GM19023 (cell line): Measurements from ENCODE around the gene WHRN.

Source experiments
- ATAC-seq: cut with Tn5 transposase; IDR thresholded peaks from one replicate; pipeline ENCODE4 v1.9.1; 2021; ENCODE audit warnings: mild to moderate bottlenecking, moderate library complexity; ENCODE audit not compliant: unreplicated experiment

Gene WHRN

DNA sequence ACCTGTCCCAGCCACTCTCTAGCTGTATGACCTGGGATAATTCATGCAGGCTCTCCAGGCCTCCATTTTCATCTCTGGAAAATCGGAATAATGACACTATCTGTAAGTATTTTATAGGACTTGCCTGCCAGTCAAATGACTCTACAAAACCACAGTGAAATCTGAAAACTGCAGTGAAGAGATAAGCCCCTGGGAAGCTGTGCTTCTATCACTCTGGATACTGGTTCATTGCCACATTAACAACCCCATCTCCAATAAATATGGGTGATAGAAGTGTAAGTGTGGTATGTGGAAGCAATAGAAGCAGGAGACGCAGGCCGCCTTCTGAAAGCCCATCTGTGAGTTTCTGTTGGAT is 31.8 kb downstream of the WHRN start:
- ATAC-seq = no peak

DNA sequence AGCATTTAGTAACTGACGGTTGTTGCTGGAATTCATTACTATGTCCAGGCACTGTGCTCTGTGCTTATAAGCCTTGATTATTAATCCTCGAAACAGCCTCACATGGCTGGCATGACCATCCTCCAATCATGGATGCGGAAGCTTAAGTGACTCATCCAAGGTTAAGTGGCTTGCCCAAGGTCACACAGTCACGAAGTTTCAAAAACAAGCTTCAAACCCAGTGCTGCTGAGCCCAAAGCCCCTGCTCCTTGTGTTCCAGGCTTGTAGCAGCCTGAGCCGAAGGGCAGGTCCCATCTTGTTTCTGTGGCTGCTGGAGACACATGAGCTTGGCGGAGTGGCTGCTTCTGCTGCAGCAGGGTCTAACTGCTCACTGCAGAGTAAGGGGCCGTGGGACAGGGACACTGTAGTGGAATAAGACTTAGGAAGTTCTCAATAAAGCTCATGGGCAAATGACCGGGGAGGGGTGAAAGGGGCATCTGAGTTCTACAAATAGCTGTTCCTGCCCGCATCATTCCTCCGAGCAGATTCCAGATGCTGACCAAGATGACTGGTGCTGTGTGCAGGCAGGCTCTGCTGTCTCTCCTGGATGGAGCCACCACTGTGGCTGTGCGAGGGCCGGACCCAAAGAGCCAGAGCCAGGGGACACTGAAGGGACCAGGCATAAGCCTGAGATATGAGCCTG is 32.4 kb downstream of the WHRN start:
- no peak for ATAC-seq

DNA sequence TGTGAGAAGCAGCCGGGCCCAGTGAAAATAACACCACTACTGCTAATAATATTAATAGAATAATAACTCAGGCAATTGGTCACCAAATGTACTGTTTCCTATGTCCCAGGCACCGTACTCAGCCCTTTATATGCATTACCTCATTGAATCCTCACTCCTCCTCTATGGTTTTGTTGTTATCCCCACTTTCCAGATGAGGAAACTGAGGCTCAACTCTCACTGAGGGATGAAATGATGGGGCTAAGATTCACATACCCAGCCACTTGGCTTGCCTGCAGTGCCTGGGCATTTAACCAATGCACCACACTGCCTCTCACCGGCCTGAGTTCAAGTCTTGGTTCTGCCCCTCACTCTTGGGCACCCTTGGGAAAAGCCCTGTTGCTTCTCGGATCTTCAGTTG is 34.1 kb downstream of the WHRN start:
- ATAC-seq = no peak

GRCh38 chr9:114470581-114470980 is 34.7 kb downstream of the WHRN start:
- no peak for ATAC-seq

DNA sequence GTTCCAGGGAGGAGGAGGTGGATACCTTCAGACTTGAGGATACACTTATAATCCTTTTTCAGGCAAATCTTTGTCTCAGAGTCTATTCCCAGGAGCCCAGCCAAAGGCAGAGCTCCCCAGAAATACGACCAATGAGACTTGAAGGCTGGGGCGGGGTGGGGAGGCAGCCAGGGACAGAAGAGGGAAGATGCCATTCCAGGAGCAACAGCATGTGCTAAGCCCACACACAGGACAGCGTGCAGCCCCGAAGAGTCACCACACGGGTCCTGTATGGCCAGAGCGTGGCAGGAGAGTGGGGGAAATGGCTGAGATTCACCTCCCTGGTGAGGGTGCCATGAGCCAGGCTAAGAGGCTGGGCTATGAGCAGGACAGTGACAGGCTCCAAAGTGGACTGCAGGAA is 35.2 kb downstream of the WHRN start:
- ATAC-seq = no peak

- no peak for ATAC-seq
Measured at GRCh38 chr9:114469091-114469853, 36.0 kb downstream of the WHRN start.

DNA sequence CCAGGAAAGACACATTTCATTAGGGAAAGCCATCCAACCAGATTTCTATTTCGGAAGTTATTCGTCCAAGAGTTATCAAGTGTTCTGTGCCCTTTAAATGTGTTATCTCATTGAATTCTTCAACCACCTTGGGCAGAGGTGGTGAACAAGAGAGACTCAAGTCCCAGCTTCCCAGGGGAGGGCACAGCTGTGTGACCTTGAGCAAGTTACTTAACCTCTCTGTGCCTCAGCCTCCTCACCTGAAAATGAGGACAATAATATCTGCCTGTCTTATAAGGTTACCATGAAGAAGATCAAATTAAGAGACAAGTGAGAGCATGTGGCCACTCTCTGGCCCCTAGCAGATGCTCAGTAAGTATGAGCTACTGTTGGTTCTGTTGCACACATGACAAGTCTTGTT is 37.4 kb downstream of the WHRN start:
- ATAC-seq = no peak

DNA sequence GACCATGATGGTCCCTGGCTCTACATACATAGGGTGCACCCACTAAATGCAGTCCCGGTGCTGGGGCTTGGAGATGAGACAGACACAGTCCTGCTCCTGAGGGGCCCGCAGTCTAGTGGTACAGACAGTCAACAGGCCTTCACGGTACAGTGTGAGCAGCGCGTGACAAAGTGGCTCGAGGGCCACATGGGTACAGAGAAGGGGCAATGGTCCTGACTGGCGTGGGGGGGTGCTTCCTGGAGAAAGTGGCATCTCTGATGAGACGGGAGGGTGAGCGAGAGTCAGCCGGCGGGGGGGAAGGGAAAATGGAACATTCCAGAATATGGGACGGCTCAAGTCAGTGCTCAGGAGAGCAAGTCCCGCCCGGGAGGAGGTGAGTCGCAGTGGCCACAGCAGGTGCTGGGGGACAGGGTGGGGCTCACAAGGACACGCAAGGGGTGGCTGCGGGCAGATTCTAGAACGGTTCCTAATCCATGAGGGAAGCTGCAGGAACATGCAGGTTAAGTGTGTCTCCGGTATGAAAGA is 38.0 kb downstream of the WHRN start:
- ATAC-seq = no peak

- no peak for ATAC-seq
Measured at GRCh38 chr9:114465906-114466900, 39.1 kb downstream of the WHRN start.

DNA sequence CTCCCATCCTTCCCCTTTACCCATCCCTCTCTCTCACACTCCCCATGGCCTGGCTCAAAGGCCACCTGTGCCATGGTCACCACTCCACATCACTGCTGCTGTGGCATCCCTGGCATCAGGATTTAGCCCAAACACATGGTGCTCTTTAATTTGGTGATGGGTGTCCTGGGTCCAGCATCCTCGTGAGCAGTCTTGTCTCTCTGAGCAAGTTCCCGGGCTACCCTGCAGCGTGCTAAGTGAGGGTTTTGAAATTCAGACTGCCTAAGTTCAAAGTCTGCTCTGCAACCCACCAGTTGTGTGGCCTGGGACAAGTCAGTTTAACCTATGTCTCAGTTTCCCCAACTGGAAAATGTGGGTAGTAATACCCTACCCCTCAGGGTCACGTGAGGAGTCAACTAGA is 39.9 kb downstream of the WHRN start:
- no peak for ATAC-seq

DNA sequence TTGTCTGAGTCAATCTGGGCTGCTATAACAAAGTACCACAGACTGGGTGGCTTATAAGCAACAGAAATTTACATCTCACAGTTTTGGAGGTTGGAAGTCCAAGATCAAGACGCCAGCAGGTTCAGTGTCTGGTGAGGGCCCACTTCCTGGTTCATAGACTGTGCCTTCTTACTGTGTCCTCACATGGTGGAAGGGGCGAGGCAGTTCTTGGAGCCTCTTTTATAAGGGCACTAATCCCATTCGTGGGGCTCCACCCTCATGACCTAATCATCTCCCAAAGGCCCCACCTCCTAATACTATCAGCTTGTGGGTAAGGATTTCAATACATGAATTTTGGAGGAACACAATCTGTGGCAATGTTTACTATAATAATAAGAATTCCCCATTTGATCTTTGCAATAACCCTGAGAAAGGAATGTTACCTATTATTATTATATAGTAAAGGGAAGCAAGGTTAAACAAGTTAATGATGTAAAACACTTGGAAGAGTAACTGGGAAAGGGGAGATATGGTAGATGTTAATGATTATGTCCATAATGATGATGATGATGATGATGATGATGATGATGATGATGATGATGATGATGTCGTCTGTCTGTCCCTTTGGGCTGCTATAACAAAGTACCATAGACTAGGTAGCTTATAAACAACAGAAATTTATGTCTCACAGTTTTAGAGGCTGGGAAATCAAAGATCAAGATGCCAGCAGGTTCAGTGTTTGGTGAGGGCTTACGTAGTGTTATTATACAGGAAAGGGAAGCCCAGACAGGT is 40.8 kb downstream of the WHRN start:
- ATAC-seq = no peak

DNA sequence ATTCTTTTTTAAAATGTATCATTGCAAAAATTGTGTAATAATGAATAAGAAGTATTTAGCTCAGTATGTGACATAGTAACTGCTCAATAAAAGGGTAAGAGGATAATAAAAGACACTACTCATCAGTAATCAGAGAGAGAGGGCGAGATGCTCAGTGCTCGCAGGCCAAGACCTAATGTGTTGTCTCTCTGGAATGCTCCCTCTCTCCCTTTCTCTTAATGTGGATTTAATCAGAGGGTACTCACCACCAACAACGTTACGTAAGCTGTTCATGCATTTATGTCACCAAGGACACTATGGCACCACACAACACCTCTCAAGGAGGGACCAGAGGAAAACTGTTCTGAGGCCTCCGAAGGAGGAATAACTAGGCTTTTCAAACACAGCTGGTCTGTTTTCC is 42.5 kb downstream of the WHRN start:
- no peak for ATAC-seq

GRCh38 chr9:114461468-114461867 is 43.8 kb downstream of the WHRN start:
- ATAC-seq = no peak

DNA sequence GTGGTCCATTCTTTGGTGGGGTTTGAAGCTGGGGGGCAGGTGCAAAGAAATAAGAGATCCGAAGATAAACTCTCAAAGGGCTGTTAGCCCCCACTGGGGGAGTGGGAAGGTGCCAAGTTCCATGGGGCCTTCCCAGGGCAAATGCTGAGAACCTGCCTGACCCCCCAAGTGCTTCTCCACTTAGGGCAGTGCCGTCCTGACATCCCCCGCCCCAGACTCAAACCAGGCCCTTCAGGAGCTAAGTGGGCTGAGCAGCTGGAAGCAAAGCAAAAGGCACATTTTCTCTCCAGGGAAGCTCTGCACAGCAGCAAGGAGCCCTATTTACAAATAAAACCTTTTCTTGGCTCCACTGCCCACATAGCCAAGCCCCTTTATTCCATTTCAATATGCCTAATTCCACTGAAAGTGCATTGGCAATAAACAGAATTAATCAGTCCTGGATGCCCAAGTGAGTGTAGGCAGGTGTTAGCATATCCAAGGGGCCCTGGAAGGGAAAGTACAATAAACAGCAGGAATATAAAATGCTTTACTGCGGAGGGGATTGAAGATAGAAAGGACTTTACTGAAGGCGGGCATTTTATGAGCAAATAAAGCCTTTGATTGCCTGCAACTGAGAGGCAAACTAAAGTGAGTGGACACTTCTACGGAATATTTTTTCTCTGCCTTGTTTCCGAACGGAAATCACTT is 44.6 kb downstream of the WHRN start:
- no peak for ATAC-seq

DNA sequence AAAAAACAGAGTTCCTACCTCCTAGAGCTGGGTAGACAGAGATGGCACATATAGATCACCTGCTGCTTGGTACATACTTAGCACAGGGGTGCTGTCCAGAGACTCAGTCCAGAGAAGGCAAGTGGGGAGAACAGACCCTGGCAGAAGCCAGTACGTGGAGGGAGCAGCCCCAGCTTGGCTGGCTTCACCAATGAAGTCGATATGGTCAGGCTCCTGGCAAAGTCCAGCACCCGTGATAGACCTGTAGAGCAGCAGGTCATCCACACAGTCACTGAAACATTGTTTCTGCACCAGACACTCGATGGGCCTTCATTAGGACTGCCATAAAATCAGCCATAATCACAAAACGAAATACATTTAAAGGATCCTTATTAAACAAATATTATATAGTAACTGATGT is 45.8 kb downstream of the WHRN start:
- no peak for ATAC-seq

GRCh38 chr9:114456929-114457328 is 48.3 kb downstream of the WHRN start:
- no peak for ATAC-seq

DNA sequence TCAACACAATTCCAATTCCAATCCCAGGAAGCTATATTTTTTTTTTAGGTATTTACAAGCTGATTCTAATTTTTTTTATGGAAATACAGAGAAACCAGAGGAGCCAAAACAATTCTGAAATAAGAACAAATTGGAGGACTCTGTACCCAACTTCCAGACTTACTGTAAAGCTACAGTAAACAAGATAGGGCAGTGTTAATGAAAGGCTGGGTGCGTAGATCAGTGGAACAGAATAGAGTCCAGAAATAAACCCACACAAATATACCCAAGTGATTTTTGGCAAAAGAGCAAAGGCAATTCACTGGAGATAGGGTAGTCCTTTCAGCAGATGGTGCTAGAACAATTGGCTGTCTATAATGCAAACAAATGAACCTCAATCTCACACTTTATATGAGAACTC is 50.6 kb downstream of the WHRN start:
- no peak for ATAC-seq

DNA sequence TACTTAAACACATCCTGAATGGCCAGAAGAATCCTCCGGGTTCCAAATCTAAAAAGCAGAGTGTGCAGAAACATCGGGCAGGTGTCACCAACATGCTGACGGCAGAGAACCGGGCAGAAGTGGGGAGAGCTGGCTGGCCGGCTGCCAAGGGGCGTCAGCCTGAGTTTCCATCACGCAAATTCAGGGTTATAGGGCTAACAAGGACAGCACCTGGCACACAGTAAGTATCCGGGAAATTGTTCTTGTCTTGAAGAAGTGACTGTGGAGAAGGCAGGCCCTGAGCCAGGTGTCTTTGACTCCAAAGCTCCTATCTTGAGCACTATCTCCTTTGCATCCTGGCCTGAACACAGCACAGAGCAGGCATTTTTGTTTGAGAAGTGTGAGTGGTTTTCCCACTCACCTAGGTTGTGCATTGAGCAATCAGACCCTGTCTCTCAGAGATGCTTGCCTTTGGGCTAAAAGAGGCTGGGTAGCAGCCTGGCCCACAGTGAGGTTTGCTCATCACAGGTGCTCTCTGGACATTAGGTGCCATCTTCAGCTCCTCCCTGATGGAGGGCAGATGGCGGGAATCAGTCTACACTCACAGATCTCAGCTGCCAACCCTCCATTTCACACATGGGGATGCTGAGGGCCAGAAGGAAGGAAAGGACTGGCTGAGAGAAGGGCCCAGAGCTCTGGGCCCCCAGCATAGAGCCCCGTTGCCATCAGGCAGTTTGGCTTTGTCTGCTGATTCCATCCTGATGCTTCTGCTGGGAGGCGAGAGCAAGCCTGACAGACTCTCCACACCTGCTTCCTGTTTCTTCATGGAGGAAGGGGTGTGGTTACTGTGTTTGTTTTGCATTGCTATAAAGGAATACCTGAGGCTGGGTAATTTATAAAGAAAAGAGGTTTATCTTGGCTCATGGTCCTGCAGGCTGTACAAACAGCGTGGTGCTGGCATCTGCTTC is 52.8 kb downstream of the WHRN start:
- ATAC-seq = no peak

DNA sequence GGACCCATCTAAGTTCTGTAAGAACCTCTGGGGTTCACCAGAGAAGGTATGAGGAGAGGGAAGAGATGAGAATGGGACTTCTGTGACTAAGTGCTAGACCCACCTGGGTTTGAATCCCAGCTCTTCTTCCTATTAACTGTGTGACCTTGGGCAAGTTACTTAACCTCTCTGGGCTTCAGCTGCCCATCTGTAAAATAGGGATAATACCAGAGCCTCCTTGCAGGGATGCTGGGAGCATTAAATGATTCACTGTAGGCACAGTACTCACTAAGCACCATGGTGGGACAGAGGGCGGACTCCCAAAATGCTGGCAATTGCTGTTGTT is 53.6 kb downstream of the WHRN start:
- ATAC-seq = no peak
